Measurements from ENCODE around the gene PER1. TPM values are rescaled to one million over a fixed set of nuclear protein-coding genes. Genes with fewer than 3 reads are reported as not detected.

PER1 gene
- total and polyA plus RNA-seq, 9 of the 15 experiments (the other 6 are each of a cell fraction or from before 2014, with no cell fraction given), result 0.13 to 26.0 (median 3.4) TPM

GRCh38 chr17:8119581-8120519 lies 32.4 kb downstream of the PER1 start (continued):
- TF ChIP-seq NONO (IDR thresholded peaks at IDR 0.05; ENCODE audit: low read depth in 2 of 2, low read length in 1 of 2) (no peak), ZNF79 (CRISPR knock-in tag; IDR thresholded peaks at IDR 0.05; ENCODE audit: low read depth) (no peak), GTF2E2 (tag; IDR thresholded peaks at IDR 0.05) (0 out of 2 replicates have a peak, but pooled peaks have one; percentile 53), SETDB1 (IDR thresholded peaks at IDR 0.05; ENCODE audit: low read length) (no peak), GTF3C2 (IDR thresholded peaks at IDR 0.05; ENCODE audit: borderline replicate concordance, extremely low read depth, insufficient read length) (peak; percentile 95), E2F3 (CRISPR knock-in tag; IDR thresholded peaks at IDR 0.05) (no peak), EP400 (IDR thresholded peaks at IDR 0.05) (no peak; the same call in 1 of the 2 replicates), FOXK2 (conservative IDR thresholded peaks at IDR 0.05 in 1 of 2, IDR thresholded peaks at IDR 0.05 in 1 of 2; ENCODE audit: low read depth in 2 of 2) (peak; percentile 57 to 72; a peak in 3 of 4 replicates), ZKSCAN8 (CRISPR knock-in tag; IDR thresholded peaks at IDR 0.05) (0 out of 2 replicates have a peak, but pooled peaks have one; percentile 45), ZNF57 (CRISPR knock-in tag; IDR thresholded peaks at IDR 0.05) (no peak), MTA3 (IDR thresholded peaks at IDR 0.05; ENCODE audit: borderline replicate concordance) (peak; percentile 13; the same call in 1 of the 2 replicates), ZNF583 (CRISPR knock-in tag; IDR thresholded peaks at IDR 0.05) (no peak), ZBTB34 (CRISPR knock-in tag; IDR thresholded peaks at IDR 0.05) (0 out of 2 replicates have a peak, but pooled peaks have one; percentile 55), BRD4 (IDR thresholded peaks at IDR 0.05) (peak; percentile 65; the same call in 1 of the 2 replicates), BDP1 (IDR thresholded peaks at IDR 0.05; ENCODE audit: insufficient read depth, insufficient read length) (peak; percentile 56), ZHX1 (conservative IDR thresholded peaks at IDR 0.05; ENCODE audit: low read length) (peak; percentile 63; the same call in 1 of the 2 replicates), JUND (IDR thresholded peaks at IDR 0.05; ENCODE audit: borderline replicate concordance, low read depth, low read length) (peak; percentile 63), JUND (tag; IDR thresholded peaks at IDR 0.05; ENCODE audit: borderline replicate concordance, low read depth, low read length) (no peak; the same call in 2 of the 3 replicates), PKNOX1 (IDR thresholded peaks at IDR 0.05) (peak; percentile 59; the same call in 1 of the 2 replicates)

All from K562 (cell line).